Neural progenitor cell (in vitro differentiated cells): ENCODE data around the gene CCNO.

Source experiments
- CTCF ChIP-seq: fragments of 200-600 bp; sonication (generic); IDR thresholded peaks from 2 replicates; pipeline ENCODE4 v1.5.1; 2017; ENCODE audit warnings: antibody characterized with exemption, mild to moderate bottlenecking
- EZH2 ChIP-seq: fragments of 200-600 bp; sonication (generic); IDR thresholded peaks from 2 replicates; pipeline ENCODE4 v1.6.1; 2017; ENCODE audit warnings: antibody characterized with exemption, mild to moderate bottlenecking, moderate library complexity
- EZH2phosphoT487 ChIP-seq: fragments of 200-600 bp; sonication (generic); IDR thresholded peaks from 2 replicates; pipeline ENCODE4 v1.6.1; 2017; ENCODE audit warnings: antibody characterized with exemption

DNA sequence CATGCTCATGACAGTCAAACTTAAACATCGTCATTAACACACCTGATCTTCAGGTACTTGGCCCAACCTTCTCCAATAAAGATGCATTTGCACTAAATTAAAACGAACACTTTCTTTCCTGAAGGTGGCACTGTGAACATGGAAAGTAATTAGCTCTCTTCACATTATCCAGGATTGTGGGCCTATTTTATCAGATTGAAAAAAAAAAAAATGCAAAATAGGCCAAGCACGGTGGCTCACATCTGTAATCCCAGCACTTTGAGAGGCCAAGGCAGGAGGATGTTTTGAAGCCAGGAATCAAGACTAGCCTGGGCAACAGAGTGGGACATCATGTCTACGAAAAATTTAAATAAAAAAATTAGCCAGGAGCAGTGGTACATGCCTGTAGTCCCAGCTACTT is 46.0 kb downstream of the CCNO start:
- TF ChIP-seq CTCF (peak; percentile 48), EZH2 (no peak), EZH2phosphoT487 (no peak)
